Esophagus squamous epithelium (tissue), 4 donors: ENCODE measurements around the gene COPS8.

Source experiments
- CTCF ChIP-seq, 6 experiments: fragments of 450-650 bp in 4 of 6; fragments of 200-600 bp in 2 of 6; sonication (generic) in 2 of 6; IDR thresholded peaks; one replicate each; pipeline ENCODE4 v1.5.1; 2016 to 2019; ENCODE audit warnings: antibody characterized with exemption in 6 of 6, mild to moderate bottlenecking in 4 of 6, moderate library complexity in 4 of 6
- POLR2A ChIP-seq, 4 donors: fragments of 450-650 bp; IDR thresholded peaks; one replicate each; pipeline ENCODE4 v1.6.1; 2017; ENCODE audit warnings: antibody characterized with exemption in 4 of 4, mild to moderate bottlenecking in 4 of 4, moderate library complexity in 3 of 4

GRCh38 chr2:237065071-237065377, 20.7 kb upstream of the COPS8 start:
- no peak for TF ChIP-seq CTCF (IDR thresholded peaks at IDR 0.05)
- TF ChIP-seq POLR2A (IDR thresholded peaks at IDR 0.05): no peak
